HG03066 (cell line): ENCODE measurements around the gene OPA1.

ENCODE experiments used
- ATAC-seq: cut with Tn5 transposase; IDR thresholded peaks from one replicate; pipeline ENCODE4 v1.9.1; 2021; ENCODE audit warnings: low read depth; ENCODE audit not compliant: unreplicated experiment

OPA1 gene

DNA sequence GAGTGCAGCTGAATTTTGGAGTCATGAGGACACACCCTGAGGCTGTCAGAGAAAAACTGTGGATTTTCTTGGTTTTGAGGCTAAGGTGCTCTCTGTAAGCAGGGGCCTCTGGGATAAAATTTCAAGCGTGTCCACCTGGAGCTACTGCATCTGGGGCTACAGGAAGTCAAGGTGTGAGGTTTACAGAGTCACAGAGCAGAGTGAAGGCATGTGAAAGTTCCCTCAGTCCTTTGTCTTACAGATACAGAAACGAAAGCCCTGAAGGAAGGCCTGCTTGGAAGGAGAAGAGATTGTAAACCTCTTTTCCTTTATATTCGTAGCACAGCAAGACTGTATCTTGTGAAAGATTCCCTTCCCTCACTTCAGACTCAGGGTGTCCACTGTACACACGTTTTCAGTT is 138.6 kb downstream of the OPA1 start:
- ATAC-seq = no peak

DNA sequence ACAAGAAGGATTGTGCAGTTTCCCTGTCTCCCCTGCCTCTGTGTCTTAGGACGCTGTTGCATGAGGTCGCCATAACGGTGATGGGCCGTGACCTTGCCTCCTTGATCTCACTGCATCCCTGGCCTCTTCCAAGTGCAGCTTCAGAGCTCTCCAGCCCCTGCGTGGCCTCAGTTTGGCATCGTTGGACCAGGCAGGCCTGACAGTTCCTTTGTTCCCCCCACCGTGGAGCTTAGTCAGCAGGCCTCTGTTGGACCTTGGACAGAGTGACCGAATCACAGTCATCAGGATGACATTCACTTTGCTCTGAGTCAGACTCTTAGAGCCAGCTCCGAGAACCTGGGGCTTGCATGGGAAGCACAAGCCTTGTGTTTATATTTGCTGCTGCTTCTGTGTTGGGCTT is 139.4 kb downstream of the OPA1 start:
- ATAC-seq = no peak

DNA sequence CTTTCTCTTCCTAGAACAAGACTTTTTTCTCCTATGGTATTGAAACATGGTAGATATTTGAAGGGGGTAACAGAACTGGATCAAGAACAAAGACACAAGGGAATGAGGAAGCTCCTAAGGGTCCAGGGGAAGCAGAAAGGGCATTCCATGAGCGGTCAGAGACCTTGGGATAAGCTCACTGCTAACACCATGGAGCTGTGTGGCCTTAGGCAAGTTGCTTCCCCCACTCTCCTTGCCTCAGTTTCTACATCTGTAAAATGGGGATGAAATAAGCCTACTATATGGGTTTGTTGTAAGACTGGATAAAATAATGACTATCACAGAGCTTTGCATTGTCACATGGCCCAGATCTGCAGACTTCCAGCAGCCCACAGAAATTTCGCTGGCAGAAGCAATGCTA is 139.8 kb downstream of the OPA1 start:
- no peak for ATAC-seq

- ATAC-seq = no peak
Measured at GRCh38 chr3:193734737-193735366, 141.8 kb downstream of the OPA1 start.

- no peak for ATAC-seq
Measured at GRCh38 chr3:193735850-193736249, 142.8 kb downstream of the OPA1 start.

DNA sequence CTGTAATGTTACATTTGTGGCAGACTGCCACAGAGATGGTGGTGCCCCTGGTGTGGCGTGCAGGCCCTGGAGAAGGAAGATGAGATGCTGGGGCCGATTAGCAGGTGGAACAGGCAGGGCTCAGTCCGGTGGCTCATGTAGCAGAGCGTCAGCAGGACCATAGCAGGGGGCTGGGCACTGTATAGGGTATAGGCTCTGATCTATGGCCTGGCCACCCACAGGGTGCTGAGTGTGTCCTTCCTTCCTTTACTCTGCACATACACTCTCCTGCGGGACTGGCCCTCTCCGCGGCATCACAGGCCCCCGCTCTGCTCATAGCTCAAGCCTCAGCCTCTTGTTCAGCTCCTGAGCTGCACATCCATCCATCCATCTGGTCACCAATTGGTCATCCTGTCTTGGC is 143.6 kb downstream of the OPA1 start:
- ATAC-seq = no peak

DNA sequence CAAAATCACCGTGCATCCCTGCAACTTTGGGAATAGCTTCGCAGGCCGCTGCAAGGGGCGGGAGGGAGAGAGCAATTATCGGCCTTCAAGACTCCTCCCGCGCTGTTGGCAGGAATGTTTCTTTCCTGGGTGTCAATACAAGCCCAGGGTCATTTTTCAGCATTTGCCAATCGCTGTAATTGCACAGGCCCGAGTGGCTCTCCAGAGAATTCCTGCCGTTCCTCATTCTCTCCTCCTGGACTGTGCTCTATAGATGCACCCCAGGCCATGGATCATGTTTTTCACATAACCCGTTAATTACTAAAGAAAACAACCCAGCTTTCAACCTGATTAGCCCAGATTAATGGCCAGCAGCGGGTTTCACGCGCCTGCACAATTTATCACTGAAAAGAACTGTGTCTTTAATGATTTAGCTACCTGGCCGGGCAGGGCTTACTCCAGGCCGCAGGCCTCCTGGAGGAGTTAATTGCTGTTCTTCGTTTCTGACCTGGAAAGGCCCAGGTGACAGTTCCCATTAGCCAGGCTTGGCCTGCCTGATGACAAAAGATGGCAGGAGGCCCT is 144.3 kb downstream of the OPA1 start:
- no peak for ATAC-seq

- no peak for ATAC-seq
Measured at GRCh38 chr3:193742628-193743027, 149.6 kb downstream of the OPA1 start.

- ATAC-seq = no peak
Measured at GRCh38 chr3:193743702-193744047, 150.7 kb downstream of the OPA1 start.

DNA sequence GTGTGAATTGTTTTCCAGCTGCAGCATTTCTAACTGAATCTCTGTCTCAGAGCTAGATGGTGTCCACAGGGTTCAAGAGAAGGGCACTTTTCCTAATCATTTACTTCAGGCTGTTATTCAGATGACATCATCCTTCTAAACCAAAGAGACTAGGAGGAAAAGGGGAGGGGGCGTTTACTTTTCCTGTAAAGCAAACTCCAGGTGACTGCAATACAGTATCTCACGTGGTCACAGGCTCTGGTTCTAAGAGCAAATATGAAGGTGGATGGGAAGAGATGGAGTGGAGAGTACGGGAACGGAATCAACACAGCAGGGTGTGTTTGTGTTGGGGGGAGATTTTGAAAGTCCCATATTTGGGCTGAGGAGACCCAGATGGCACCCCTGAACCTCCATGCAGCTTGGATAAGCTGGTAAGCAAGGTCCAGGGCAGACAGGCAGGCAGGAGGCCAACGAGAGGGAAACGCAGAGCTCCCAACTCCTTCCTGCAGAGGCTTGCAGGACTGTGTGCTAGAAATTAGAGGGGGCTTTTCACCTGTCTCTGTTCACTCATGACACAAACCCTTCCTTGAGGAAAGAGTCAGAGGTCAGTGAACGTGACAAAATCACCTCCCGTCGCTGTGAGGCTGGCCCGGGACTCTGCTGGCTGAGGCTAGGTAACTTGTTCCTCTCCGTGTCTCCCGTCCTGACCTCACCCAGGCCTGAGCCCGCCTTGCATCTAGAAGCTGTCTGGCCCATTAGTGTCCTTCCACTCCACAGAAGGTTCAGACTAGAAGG is 151.2 kb downstream of the OPA1 start:
- ATAC-seq = no peak

- ATAC-seq = no peak
Measured at GRCh38 chr3:193744822-193745684, 152.0 kb downstream of the OPA1 start.

GRCh38 chr3:193746832-193747231 is 153.8 kb downstream of the OPA1 start:
- no peak for ATAC-seq
